Nucleus accumbens (tissue), 56 donors: ENCODE measurements around the gene KLF2.

Experiments
- DNase-seq, 56 donors: peaks; one replicate each; lab custom pipeline; 2025; lab: John Stamatoyannopoulos, UW

Gene KLF2

DNA sequence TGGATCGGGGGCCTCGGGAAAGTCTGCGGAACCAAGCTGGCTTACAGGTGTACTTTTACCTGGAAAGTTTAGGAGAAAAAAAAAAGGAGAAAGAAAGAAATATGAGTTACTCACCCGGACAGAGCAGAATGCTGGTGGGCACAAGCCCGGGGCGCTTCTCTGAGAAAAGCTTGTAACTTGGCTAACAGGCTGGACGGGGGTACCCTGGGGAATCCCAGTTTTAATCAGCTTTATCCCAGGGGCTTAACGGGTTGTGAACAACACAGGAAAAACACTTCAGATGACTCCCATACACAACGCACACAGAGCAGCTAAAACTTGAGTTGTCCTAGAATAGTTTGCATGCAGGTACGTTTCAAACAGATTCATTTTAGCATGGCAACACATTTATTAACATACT is 37.3 kb downstream of the KLF2 start:
- no peak for DNase-seq

GRCh38 chr19:16363133-16363851 is 38.7 kb downstream of the KLF2 start:
- DNase-seq, result no peak

DNA sequence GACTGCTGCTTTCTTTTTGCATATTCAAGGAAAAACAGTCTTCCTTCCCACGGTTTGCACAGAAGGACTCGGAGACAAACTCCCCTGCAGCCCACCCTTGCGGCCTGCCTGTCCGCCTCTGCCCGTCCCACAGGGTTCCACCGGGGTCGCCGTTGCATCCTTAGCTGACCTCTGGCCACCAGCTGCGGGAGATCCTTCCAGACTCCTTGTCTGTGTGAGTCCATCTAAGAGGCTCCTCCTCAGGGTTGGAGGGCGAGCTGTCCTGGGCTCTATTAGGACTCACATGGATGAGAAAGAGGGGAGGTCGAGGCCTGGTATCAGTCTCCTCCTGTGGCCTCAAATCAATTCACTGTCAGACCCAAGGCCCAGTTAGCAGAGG is 39.2 kb downstream of the KLF2 start:
- DNase-seq, result no peak

GRCh38 chr19:16364231-16364865 is 39.7 kb downstream of the KLF2 start:
- no peak for DNase-seq

DNA sequence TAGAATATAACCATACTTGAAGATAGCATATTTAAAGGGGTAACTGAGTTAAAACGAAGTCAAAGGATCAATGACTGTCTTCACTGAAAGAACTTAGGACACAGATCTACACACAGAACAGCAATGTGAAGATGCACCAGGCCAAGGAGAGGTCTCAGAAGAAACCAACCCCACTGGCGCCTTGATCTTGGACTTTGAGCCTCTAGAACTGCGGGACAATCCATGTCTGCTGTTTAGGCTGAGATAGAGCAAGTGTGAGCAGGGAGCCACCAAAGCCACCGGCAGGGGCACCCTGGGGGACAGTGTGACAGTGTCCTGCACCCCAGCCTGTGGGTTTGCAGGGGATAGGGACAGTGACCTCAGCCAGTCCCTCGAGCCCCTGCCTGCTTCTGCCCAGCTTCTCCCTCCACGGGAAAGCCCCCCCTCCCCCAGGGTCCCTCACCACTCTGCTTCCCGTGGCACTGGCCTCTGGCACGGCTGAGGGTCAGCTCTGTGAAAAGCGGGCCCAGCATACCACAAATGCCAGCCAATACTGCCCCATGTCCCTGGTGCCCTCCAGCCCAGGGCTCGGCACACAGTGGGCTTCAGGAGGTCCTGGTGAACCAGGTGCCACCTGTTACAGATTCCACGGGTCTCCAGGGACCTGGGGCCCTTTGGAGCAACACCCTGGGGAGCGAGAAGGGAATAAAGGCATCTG is 40.8 kb downstream of the KLF2 start:
- no peak for DNase-seq

DNA sequence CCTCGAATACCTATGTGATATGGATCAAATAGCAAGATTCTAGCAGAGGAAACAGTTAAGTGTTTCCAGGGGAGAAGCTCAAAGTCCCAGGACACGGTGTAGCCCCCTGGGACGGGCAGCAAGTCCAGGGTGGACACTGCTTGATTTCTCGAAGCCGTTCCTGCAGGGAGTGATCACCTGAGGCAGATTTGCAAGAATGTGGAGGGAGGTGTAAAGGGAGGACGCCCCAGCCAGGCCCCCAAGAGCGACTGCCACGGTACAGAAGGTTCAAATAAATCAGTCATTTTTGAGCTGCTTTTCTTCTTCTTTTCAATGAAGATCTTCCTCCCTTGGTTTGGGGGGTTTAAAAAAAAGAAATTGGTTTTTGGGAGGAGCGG is 41.4 kb downstream of the KLF2 start:
- DNase-seq, result no peak

DNA sequence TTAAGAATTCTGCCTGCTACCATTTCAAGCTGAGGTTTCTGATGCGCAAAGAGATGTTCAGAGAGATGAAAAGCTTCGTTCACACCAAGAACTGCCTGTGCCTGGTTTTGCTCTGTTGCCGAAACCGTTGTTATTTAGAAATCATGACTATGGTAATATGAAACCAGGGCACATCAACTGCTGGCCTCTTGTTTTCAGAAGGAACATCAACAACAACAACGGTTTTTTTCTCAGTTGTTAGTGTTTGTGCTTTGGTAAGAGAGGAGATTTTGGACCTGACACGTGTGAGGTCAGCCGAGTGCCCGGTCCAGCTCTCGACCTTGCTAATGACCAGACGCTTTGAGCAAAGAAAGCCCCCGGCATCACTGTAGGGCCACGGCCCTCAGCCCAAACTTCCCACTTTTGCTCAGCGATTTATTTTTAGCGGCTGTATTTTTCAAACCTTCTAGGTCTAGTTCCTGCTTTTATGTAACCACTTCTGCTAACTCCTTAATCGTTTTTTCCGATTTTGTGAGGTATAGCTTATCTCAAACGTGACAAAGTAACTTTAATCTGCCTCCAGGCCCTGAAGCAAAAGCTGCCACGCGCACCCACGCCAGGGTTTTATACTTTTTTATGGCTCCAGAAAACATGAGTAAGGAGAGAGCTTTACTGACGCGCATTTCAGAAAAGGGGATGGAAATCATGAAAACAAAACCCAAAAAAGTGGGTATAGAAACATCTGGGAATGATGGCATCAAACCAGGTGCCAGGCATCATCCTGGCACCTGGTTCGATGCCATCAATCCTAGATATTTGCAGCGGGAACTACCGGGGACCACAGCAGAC is 42.0 kb downstream of the KLF2 start:
- no peak for DNase-seq

DNA sequence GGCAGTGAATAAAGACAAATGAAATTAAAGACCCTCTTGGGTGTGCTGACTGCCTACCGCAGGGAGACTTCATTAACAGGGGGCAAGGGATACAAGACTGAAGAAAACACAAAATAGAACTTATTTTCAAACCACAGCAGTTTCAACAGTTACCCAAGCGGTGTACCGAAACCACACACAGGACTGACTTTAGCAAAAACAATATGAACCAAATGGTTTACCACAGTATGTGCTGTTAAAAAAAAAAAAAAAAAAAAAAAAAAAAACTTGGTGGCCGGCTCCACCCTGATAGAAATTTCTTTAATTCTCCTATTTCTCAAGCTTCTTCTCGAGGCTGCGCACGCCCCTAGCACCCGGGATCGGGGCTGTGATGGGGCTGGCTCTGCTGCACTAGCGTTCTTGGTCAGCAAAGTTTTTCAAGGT is 42.6 kb downstream of the KLF2 start:
- no peak for DNase-seq

- peak in 3 of 56 donors; percentile 15 to 22 (median 18) for DNase-seq
These were observed 44.0 kb downstream of the KLF2 start for GRCh38 chr19:16368385-16369305.

DNA sequence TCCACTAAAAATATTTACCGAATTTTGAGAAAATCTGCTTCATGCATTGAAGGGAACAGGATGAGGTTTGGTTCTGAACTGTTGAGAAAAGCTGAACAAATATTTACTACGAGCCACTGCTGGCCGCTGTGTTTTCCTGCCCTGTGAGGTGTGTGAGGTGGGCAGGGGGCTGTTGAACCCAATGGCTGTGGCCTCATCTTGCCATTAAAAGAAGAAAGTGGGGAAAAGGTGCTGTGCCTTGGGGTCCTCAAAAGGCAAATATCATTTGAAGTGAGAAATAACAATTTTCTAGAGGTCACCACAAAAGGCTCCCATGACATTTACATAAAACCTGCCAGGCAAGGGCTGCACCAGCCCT is 44.7 kb downstream of the KLF2 start:
- no peak for DNase-seq

DNA sequence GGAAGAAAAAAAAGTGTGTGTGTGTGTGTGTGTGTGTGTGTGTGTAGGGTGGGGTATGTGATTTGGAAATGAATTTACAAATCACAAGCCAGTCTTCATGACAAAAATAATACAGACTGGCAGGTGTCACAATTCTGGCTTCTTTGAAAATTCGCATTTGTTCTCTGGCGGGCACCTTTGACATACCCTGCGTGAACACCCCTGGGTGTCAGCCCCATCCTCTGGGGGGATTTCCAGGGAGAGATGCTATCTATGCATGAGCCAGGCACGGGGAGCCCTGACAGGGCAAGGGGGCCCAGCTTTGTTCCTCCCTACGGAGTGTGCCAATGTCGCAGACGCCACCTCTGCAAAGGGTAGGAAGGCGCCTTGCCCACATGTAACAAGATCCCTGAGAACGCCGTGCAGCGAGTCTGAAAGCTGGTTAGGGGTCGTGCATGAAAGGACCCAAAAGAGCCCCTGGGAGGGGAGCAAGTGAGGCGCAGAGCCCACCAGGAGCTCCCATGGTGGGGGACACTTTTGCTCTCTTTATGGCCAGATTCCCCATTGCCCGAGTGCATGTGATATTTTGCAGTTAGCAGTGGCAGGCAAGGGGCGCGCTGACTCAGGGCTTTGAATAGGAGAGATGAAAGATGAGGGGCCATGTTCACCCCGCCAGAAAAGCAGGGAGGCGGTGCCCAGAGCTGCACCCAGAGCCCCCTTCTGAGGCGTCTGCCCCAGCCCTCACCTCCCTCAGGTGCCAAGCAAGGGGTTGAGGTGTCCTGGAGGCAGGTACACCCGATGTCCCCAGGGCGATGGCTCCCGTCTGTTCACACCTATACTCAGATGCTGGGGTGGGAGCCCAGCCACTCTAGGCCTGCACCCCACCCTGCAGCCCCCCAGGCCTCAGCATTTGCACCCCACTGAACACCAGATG is 45.3 kb downstream of the KLF2 start:
- no peak for DNase-seq

- DNase-seq, result no peak
These were observed 46.2 kb downstream of the KLF2 start for GRCh38 chr19:16370641-16371391.

GRCh38 chr19:16371540-16371986 is 46.9 kb downstream of the KLF2 start:
- no peak for DNase-seq

- no peak for DNase-seq
These were observed 47.7 kb downstream of the KLF2 start for GRCh38 chr19:16372065-16372915.

DNA sequence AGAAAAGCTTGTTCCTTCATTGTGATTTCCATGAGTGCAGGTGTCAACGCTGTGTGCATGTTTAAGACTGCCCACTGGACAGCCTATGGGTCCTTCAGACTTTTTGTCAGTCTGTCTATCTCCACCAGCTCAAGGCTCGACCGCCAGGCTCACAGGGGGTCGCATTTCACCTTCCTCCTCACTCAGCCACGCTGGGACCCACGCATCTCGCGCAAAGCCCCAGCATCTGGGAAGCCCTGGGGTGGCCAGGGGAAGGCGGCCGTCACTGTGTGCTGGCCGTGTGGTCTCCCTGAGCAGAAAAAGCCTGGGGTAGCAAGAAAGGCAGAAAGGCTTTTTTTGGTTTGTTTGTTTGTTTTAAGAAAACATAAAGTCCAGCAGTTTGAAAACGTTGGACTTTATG is 48.5 kb downstream of the KLF2 start:
- DNase-seq, result no peak

GRCh38 chr19:16373532-16373931 is 48.9 kb downstream of the KLF2 start:
- no peak for DNase-seq

DNA sequence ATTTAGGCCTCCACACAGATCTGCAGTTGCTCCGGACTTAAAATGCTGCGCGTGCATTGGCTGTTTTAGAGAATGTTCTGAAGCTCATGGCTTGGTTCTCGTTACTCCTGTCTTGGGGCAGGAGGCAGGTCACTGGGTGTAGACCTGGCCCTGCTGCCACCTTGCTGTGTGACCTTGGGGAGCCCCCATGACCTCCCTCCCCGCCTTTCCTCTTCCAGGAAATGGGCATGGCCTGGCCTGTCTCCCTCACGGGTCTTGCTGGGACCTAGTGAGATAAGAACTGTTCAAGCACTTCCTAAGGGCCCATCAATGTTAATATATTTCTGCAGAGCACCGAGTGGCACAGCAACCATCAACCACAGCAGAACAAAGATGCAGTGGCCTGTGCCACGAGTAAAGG is 49.4 kb downstream of the KLF2 start:
- DNase-seq, result no peak
